ENCODE measurements around the gene DYRK1A. TPM values are rescaled to one million over a fixed set of nuclear protein-coding genes. Genes with fewer than 3 reads are reported as not detected.

DYRK1A gene
- total RNA-seq, 1 donor from 2014 or later, result 60.9 TPM

DNA sequence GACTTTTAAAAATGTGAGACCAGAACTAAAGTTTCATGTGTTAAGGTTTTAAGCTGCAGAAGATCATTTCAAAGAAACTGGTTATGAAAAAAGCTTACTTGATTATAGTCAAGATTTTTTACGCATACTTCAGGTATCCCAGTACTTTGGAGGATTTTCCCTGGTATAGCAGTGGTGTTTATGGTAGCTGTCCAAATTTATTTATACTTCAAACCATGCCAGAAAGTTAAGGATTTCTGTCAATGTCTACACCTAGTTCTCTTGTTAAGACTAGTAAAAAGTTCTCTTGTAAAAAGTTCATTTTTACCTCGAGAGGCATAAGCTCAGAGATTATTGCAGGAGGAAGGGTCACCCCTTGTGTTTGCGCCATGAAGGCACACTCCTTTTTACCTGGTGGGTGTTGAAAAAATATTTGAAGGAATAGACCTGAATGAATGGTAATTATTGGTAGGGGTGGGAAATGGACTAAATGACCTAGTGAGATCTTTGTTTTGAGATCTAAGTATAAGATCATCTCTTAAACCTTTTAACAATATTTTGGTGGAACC, 2.8 kb downstream of the DYRK1A start:
- Mint-ChIP-seq H3K27ac (peak overlapping the region; percentile 90), H3K4me1 (peaks cover 54% of the 10 kb centered on the region), H3K4me3 (peak overlapping the region; percentile 93), H3K36me3 (ENCODE audit: low read depth) (peaks cover 10% of the 10 kb centered on the region), H3K27me3 (peaks cover 3% of the 10 kb centered on the region), H3K9me3 (no peaks in the 10 kb centered on the region)
- DNase-seq, result no peak
- intact Hi-C loops (cut with micrococcal nuclease), result loop anchor here (2.0 to 5.0 kb wide), 2 partner anchors 111 to 382 kb away; no protein-coding TSS in a partner anchor

- peaks cover 10% of the 10 kb centered on the region for H3K36me3 Mint-ChIP-seq (ENCODE audit: low read depth)
- H3K27ac Mint-ChIP-seq, result peak overlapping the region; percentile 90
- H3K9me3 Mint-ChIP-seq, result no peaks in the 10 kb centered on the region
- intact Hi-C loops (cut with micrococcal nuclease), result loop anchor here (1.0 to 2.0 kb wide), 4 partner anchors 38 to 194 kb away; no protein-coding TSS in a partner anchor
- DNase-seq, result peak; percentile 67
- peak overlapping the region; percentile 93 for H3K4me3 Mint-ChIP-seq
- H3K4me1 Mint-ChIP-seq, result peaks cover 56% of the 10 kb centered on the region
- H3K27me3 Mint-ChIP-seq, result peaks cover 2% of the 10 kb centered on the region
These were observed 3.8 kb downstream of the DYRK1A start for GRCh38 chr21:37370152-37371040.

GRCh38 chr21:37371041-37371397, 4.4 kb downstream of the DYRK1A start:
- no peak for DNase-seq
- Mint-ChIP-seq H3K4me3 (peak overlapping the region; percentile 93), H3K36me3 (ENCODE audit: low read depth) (peaks cover 13% of the 10 kb centered on the region), H3K4me1 (peaks cover 58% of the 10 kb centered on the region), H3K9me3 (no peaks in the 10 kb centered on the region), H3K27me3 (no peaks in the 10 kb centered on the region), H3K27ac (peak overlapping the region; percentile 90)
- intact Hi-C loops (cut with micrococcal nuclease), result loop anchor here (2.0 kb wide), 1 partner anchor 92 kb away; no protein-coding TSS in a partner anchor

GRCh38 chr21:37372127-37372731, 5.7 kb downstream of the DYRK1A start:
- Mint-ChIP-seq H3K9me3 (no peaks in the 10 kb centered on the region), H3K4me1 (peaks cover 63% of the 10 kb centered on the region), H3K27ac (no peak overlapping the region), H3K4me3 (no peak overlapping the region), H3K36me3 (ENCODE audit: low read depth) (peaks cover 7% of the 10 kb centered on the region), H3K27me3 (no peaks in the 10 kb centered on the region)
- DNase-seq, result no peak
- intact Hi-C loops (cut with micrococcal nuclease), result no loop called here

DNA sequence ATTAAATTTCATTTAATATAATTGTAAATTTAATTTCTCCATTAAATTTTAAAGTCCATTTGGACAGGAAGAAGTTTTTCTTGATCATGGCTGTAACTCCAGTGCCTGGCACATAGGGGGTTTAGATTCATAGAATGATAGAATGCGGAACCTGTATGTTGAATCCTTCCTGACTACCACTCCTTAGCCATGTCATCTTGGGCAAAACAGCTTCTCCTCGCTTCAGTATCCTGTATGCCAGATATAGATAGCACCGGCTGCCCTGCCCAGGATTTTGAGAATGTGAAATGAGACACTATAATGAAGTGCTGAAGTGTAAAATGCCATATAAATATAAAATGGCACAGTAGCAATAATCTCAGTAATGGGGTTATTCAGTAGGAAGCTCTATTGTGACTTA, 6.4 kb downstream of the DYRK1A start:
- H3K27me3 Mint-ChIP-seq, result no peaks in the 10 kb centered on the region
- H3K36me3 Mint-ChIP-seq (ENCODE audit: low read depth), result peaks cover 9% of the 10 kb centered on the region
- no peak overlapping the region for H3K27ac Mint-ChIP-seq
- no peaks in the 10 kb centered on the region for H3K9me3 Mint-ChIP-seq
- H3K4me1 Mint-ChIP-seq, result peaks cover 70% of the 10 kb centered on the region
- DNase-seq, result no peak
- no peak overlapping the region for H3K4me3 Mint-ChIP-seq
- intact Hi-C loops (cut with micrococcal nuclease), result no loop called here

GRCh38 chr21:37373539-37373938, 7.0 kb downstream of the DYRK1A start:
- peak overlapping the region; percentile 51 for H3K4me3 Mint-ChIP-seq

DNA sequence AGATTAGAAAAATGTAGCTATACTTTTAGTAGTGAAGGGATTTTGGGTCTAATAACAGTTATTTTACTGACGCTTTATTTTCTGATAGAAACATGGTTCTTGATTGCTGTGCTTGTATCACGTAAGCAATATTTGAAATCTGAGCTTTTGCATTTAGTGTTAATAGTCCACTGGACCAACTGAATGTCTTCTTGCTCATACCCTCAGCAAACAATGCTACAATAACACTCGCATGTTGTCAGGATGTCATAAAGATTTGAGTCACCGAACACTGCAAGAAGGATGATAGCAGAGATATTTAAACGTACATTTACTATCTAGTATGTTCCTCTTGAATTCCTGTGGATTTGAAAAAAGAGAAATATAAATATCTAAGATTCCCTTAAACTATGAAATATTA, 7.5 kb downstream of the DYRK1A start:
- H3K36me3 Mint-ChIP-seq (ENCODE audit: low read depth), result peaks cover 12% of the 10 kb centered on the region
- no peak overlapping the region for H3K27ac Mint-ChIP-seq
- H3K9me3 Mint-ChIP-seq, result no peaks in the 10 kb centered on the region
- intact Hi-C loops (cut with micrococcal nuclease), result no loop called here
- peak overlapping the region; percentile 43 for H3K4me3 Mint-ChIP-seq
- H3K4me1 Mint-ChIP-seq, result peaks cover 71% of the 10 kb centered on the region
- H3K27me3 Mint-ChIP-seq, result no peaks in the 10 kb centered on the region
- no peak for DNase-seq

More at GRCh38 chr21:37373539-37373938, 7.0 kb downstream of the DYRK1A start:
- Mint-ChIP-seq H3K9me3 (no peaks in the 10 kb centered on the region), H3K36me3 (ENCODE audit: low read depth) (peaks cover 8% of the 10 kb centered on the region), H3K27ac (peak overlapping the region; percentile 18), H3K4me1 (peaks cover 71% of the 10 kb centered on the region), H3K27me3 (no peaks in the 10 kb centered on the region)
- intact Hi-C loops (cut with micrococcal nuclease), result no loop called here
- DNase-seq, result no peak

DNA sequence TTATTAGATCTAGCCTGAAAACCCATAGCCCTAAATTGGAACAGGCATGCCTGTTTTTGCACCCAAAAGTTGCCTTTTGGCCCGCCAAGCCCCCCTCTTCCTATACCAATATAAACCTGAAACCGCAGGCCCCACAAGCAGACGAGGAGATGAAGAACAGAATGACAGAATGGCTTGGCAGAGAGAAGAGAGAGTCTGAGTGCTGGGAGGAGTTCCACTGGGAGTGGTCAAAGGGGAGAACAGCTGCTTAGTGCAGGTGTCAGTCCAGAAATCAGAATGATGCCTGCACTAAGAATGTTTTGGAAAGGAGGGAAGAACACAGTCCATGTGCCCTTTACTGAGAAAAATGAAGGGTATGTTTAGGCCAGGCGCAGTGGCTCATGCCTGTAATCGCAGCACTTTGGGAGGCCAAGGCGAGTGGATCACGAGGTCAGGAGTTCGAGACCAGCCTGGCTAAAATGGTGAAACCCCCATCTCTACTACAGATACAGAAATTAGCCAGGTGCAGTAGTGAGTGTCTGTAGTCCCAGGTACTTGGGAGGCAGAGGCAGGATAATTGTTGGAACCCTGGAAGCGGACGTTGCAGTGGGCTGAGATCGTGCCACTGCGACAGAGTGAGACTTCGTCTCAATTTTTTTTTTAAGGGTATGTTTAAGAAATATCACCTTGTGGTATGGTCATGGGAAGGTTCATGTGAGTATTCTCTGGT, 9.4 kb downstream of the DYRK1A start:
- H3K36me3 Mint-ChIP-seq (ENCODE audit: low read depth), result peaks cover 18% of the 10 kb centered on the region
- no peak overlapping the region for H3K4me3 Mint-ChIP-seq
- no peaks in the 10 kb centered on the region for H3K27me3 Mint-ChIP-seq
- no peaks in the 10 kb centered on the region for H3K9me3 Mint-ChIP-seq
- H3K27ac Mint-ChIP-seq, result no peak overlapping the region
- intact Hi-C loops (cut with micrococcal nuclease), result no loop called here
- DNase-seq, result no peak
- H3K4me1 Mint-ChIP-seq, result peaks cover 71% of the 10 kb centered on the region

GRCh38 chr21:37378700-37379139, 12.1 kb downstream of the DYRK1A start:
- peaks cover 23% of the 10 kb centered on the region for H3K36me3 Mint-ChIP-seq (ENCODE audit: low read depth)
- peak overlapping the region; percentile 1 for H3K4me3 Mint-ChIP-seq
- peak overlapping the region; percentile 31 for H3K27ac Mint-ChIP-seq
- intact Hi-C loops (cut with micrococcal nuclease), result no loop called here
- H3K27me3 Mint-ChIP-seq, result no peaks in the 10 kb centered on the region
- no peaks in the 10 kb centered on the region for H3K9me3 Mint-ChIP-seq
- DNase-seq, result no peak
- peaks cover 65% of the 10 kb centered on the region for H3K4me1 Mint-ChIP-seq

DNA sequence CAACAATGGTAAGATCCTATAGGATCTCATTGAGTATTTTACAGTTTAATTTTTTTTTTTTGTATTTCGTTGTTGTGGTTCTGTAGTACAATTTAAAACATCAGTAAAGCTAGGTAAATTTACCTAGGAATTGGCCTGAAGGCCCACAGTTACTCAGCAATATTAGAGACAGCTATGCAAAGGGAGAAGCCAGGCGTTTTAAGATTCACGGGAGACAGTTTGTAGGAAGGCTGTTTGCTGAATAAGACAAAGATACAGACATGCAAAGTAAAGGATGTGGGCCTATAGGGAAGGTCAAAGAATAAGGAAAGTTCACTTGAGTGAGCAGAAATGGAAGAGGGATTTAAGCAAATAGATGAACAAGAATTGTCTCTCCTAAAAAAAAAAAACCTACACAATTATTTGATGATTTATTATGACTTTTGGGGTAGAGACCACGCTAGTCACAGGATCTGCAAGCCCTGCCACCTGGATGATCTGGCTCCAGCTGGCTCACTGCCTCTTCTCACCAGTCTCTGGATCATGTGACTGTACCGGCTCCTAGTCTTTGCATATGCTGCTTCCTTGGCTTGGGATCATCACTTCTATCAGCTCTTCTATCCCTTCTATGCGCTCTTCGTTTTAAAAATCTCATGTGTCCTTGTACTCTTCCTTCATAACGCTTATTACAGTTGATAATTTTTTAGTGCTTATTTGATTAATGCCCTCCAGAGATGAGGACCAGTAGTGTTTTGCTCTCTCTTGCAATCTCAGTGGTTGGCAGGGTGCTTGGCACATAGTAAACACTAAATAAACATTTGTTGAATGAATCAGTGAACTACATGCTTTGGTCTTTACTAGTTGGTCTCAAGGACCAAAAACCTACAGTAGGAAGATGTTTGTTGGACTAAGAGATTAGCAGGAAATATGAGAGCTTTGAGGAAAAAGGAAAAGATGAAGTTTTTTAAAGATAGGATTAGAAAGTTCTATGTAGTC, 14.1 kb downstream of the DYRK1A start:
- H3K4me1 Mint-ChIP-seq, result peaks cover 70% of the 10 kb centered on the region
- no peak for DNase-seq
- H3K36me3 Mint-ChIP-seq (ENCODE audit: low read depth), result peaks cover 24% of the 10 kb centered on the region
- intact Hi-C loops (cut with micrococcal nuclease), result no loop called here
- H3K27ac Mint-ChIP-seq, result peak overlapping the region; percentile 18
- H3K9me3 Mint-ChIP-seq, result no peaks in the 10 kb centered on the region
- H3K4me3 Mint-ChIP-seq, result no peak overlapping the region
- no peaks in the 10 kb centered on the region for H3K27me3 Mint-ChIP-seq

- Mint-ChIP-seq H3K27ac (no peak overlapping the region), H3K36me3 (ENCODE audit: low read depth) (peaks cover 22% of the 10 kb centered on the region), H3K27me3 (no peaks in the 10 kb centered on the region), H3K4me1 (peaks cover 68% of the 10 kb centered on the region), H3K4me3 (no peak overlapping the region), H3K9me3 (no peaks in the 10 kb centered on the region)
- intact Hi-C loops (cut with micrococcal nuclease), result no loop called here
- DNase-seq, result no peak
These were observed 15.5 kb downstream of the DYRK1A start for GRCh38 chr21:37381883-37382585.

GRCh38 chr21:37383086-37383485, 16.5 kb downstream of the DYRK1A start:
- Mint-ChIP-seq H3K4me1 (peaks cover 65% of the 10 kb centered on the region), H3K27me3 (no peaks in the 10 kb centered on the region), H3K27ac (no peak overlapping the region), H3K9me3 (no peaks in the 10 kb centered on the region), H3K4me3 (no peak overlapping the region), H3K36me3 (ENCODE audit: low read depth) (peaks cover 20% of the 10 kb centered on the region)
- intact Hi-C loops (cut with micrococcal nuclease), result no loop called here
- DNase-seq, result no peak

Measured in activated CD4-positive, alpha-beta T cell treated with anti-CD3 and anti-CD28 coated beads, Interleukin-2, amount 10 ng/mL, durations not matched to agents 24 days and 14 days (primary cell).